Ishikawa (cell line): Measurements from ENCODE around the gene ZCCHC17.

ENCODE experiments used
- CEBPB ChIP-seq: IDR thresholded peaks from 2 replicates; pipeline ENCODE4 v1.6.1; 2012
- CREB1 ChIP-seq: IDR thresholded peaks from 2 replicates; pipeline ENCODE4 v1.6.1; 2012; ENCODE audit warnings: low read depth
- EP300 ChIP-seq: IDR thresholded peaks from 2 replicates; pipeline ENCODE4 v1.6.1; 2012; ENCODE audit warnings: borderline replicate concordance
- FOXM1 ChIP-seq: IDR thresholded peaks from 2 replicates; pipeline ENCODE4 v1.6.1; 2012; ENCODE audit warnings: low read depth, borderline replicate concordance
- YY1 ChIP-seq: IDR thresholded peaks from 2 replicates; pipeline ENCODE4 v1.6.1; 2012; ENCODE audit warnings: low read depth
- ZBTB7A ChIP-seq: IDR thresholded peaks from 2 replicates; pipeline ENCODE4 v1.6.1; 2012; ENCODE audit warnings: low read depth
- TF ChIP-seq, protein P1 (sequence below): IDR thresholded peaks from 2 replicates; pipeline ENCODE4 v1.6.1; 2012; ENCODE audit warnings: low read depth, mild to moderate bottlenecking
- TF ChIP-seq, protein P2 (sequence below): IDR thresholded peaks from 2 replicates; pipeline ENCODE4 v1.6.1; 2012

DNA sequence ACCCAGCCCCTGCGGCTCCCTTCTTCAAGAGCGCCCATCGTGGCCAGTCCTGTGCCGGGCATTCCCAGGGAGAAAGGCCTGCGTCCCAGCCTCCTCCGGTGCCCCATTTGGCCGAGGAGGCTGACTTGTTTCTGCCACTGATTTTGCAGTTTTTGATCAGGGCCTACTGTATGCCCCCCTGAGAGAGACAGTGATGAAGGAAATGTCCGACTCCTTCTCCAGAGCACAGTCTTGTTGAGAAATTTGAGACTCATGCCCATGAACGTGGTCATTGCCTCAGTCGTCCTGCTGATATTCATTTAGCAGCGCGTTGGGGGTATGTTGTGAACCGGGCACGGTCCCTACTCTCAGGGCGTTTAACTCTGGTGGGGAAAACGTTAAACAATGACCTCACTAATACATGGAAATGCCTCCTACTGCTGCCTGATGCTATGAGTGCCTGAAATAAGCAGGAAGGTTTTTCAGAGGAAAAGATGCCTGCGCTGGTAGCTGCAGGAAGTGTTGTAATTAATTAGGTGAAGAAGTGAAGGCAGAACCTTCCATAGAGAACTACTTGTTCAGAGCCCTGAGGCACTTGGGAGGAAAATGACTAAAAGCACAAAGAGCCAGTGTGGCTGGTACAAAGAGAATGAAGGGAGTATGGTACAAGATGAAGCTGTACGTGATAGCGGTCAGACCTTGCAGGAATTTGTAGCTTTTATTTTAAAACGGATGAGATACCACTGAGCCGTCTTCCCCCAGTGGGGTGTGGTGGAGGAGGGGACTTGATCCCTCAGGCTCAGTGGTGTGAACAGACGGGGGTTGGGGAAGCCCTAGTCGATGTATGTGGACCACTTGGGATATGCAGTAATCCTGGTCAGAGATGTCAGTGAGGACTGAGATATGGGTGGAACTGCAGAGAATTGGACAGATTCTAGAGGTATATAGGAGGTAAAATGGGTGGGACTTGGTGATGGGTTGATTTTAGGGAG, 730 bp downstream of the ZCCHC17 start:
- TF ChIP-seq ZBTB7A, result no peak; the same call in 1 of the 2 replicates
- TF ChIP-seq, protein P1, sequence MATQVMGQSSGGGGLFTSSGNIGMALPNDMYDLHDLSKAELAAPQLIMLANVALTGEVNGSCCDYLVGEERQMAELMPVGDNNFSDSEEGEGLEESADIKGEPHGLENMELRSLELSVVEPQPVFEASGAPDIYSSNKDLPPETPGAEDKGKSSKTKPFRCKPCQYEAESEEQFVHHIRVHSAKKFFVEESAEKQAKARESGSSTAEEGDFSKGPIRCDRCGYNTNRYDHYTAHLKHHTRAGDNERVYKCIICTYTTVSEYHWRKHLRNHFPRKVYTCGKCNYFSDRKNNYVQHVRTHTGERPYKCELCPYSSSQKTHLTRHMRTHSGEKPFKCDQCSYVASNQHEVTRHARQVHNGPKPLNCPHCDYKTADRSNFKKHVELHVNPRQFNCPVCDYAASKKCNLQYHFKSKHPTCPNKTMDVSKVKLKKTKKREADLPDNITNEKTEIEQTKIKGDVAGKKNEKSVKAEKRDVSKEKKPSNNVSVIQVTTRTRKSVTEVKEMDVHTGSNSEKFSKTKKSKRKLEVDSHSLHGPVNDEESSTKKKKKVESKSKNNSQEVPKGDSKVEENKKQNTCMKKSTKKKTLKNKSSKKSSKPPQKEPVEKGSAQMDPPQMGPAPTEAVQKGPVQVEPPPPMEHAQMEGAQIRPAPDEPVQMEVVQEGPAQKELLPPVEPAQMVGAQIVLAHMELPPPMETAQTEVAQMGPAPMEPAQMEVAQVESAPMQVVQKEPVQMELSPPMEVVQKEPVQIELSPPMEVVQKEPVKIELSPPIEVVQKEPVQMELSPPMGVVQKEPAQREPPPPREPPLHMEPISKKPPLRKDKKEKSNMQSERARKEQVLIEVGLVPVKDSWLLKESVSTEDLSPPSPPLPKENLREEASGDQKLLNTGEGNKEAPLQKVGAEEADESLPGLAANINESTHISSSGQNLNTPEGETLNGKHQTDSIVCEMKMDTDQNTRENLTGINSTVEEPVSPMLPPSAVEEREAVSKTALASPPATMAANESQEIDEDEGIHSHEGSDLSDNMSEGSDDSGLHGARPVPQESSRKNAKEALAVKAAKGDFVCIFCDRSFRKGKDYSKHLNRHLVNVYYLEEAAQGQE, result no peak
- TF ChIP-seq YY1, result no peak
- TF ChIP-seq EP300, result no peak
- no peak for TF ChIP-seq CREB1
- TF ChIP-seq FOXM1, result no peak
- no peak for TF ChIP-seq CEBPB
- TF ChIP-seq, protein P2, sequence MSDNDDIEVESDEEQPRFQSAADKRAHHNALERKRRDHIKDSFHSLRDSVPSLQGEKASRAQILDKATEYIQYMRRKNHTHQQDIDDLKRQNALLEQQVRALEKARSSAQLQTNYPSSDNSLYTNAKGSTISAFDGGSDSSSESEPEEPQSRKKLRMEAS, result no peak
